Epithelial cell of esophagus (primary cell): ENCODE data around the gene STPG4.

Source experiments
- DNase-seq: peaks from one replicate; pipeline ENCODE4 v3.0.0; 2010; ENCODE audit warnings: low read depth
- H3K4me3 ChIP-seq: 2 replicates; pipeline ENCODE4 v1.5.1; 2011; ENCODE audit warnings: mild to moderate bottlenecking, low read length, control low read depth
- CTCF ChIP-seq: IDR thresholded peaks from 2 replicates; pipeline ENCODE4 v1.5.1; 2011; ENCODE audit warnings: low read depth, mild to moderate bottlenecking, low read length, control low read depth, inconsistent platforms; ENCODE audit not compliant: insufficient read depth; ENCODE audit errors: missing control alignments

The STPG4 gene

GRCh38 chr2:47064106-47064505, 91.0 kb downstream of the STPG4 start:
- no peak for TF ChIP-seq CTCF
- no peak overlapping the region for H3K4me3 ChIP-seq
- DNase-seq, result no peak

- no peak overlapping the region for H3K4me3 ChIP-seq
- DNase-seq, result no peak
- TF ChIP-seq CTCF, result no peak
These were observed 91.6 kb downstream of the STPG4 start for GRCh38 chr2:47063538-47063930.

- H3K4me3 ChIP-seq, result no peak overlapping the region
- TF ChIP-seq CTCF, result no peak
- no peak for DNase-seq
These were observed 92.2 kb downstream of the STPG4 start for GRCh38 chr2:47062681-47063537.

- DNase-seq, result no peak
- no peak for TF ChIP-seq CTCF
- H3K4me3 ChIP-seq, result no peak overlapping the region
These were observed 93.0 kb downstream of the STPG4 start for GRCh38 chr2:47061944-47062678.

GRCh38 chr2:47060652-47061170, 94.4 kb downstream of the STPG4 start:
- no peak overlapping the region for H3K4me3 ChIP-seq
- DNase-seq, result no peak
- no peak for TF ChIP-seq CTCF

- TF ChIP-seq CTCF, result no peak
- no peak overlapping the region for H3K4me3 ChIP-seq
- no peak for DNase-seq
These were observed 96.8 kb downstream of the STPG4 start for GRCh38 chr2:47058003-47058931.
